NB4 (cell line): ENCODE measurements around the gene FXYD2.

Source experiments
- MYC ChIP-seq: IDR thresholded peaks from 2 replicates; pipeline ENCODE4 v1.6.1; 2011; ENCODE audit warnings: low read depth, low read length
- POLR2A ChIP-seq: IDR thresholded peaks from 2 replicates; pipeline ENCODE4 v1.6.1; 2011; ENCODE audit warnings: mild to moderate bottlenecking; ENCODE audit not compliant: insufficient read length; ENCODE audit errors: extremely low read depth
- TF ChIP-seq, protein P1 (sequence below): IDR thresholded peaks from one replicate; pipeline ENCODE4 v1.5.1; 2012; ENCODE audit warnings: low read depth, low read length

GRCh38 chr11:117837070-117837776 is 12.7 kb upstream of the FXYD2 start:
- TF ChIP-seq, protein P1, sequence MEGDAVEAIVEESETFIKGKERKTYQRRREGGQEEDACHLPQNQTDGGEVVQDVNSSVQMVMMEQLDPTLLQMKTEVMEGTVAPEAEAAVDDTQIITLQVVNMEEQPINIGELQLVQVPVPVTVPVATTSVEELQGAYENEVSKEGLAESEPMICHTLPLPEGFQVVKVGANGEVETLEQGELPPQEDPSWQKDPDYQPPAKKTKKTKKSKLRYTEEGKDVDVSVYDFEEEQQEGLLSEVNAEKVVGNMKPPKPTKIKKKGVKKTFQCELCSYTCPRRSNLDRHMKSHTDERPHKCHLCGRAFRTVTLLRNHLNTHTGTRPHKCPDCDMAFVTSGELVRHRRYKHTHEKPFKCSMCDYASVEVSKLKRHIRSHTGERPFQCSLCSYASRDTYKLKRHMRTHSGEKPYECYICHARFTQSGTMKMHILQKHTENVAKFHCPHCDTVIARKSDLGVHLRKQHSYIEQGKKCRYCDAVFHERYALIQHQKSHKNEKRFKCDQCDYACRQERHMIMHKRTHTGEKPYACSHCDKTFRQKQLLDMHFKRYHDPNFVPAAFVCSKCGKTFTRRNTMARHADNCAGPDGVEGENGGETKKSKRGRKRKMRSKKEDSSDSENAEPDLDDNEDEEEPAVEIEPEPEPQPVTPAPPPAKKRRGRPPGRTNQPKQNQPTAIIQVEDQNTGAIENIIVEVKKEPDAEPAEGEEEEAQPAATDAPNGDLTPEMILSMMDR = no peak
- TF ChIP-seq POLR2A (no peak), MYC (no peak)
